ENCODE results near the gene EME2. TPM values are rescaled to one million over a fixed set of nuclear protein-coding genes. Genes with fewer than 3 reads are reported as not detected.

EME2 gene
- total and polyA plus RNA-seq, 10 donors: 5.1 to 41.3 (median 27.4) TPM

GRCh38 chr16:1818873-1819525 lies 46.4 kb downstream of the EME2 start:
- H3K4me1 ChIP-seq: peaks cover 0 to 20% (median 5%) of the 10 kb centered on the region in 6 donors
- H3K4me3 ChIP-seq: no peak overlapping the region
- H3K27me3 ChIP-seq (replicated peaks in 1 of 7): no peaks in the 10 kb centered on the region
- intact Hi-C loops (cut with DNase I; ENCODE audit: low total_unique reads): no loop called here
- no peak for TF ChIP-seq CTCF (IDR thresholded peaks at IDR 0.05 in 8 of 11, conservative IDR thresholded peaks at IDR 0.05 in 3 of 11)
- no peak for TF ChIP-seq POLR2AphosphoS5 (IDR thresholded peaks at IDR 0.05)
- no peak for TF ChIP-seq POLR2A (IDR thresholded peaks at IDR 0.05)
- peak; percentile 64 for DNase-seq
- H3K36me3 ChIP-seq: peaks cover 0 to 91% (median 74%) of the 10 kb centered on the region in 6 donors
- H3K9me3 ChIP-seq: no peaks in the 10 kb centered on the region
- 94 to 97% (median 95%) methylated on average over 17 to 35 of the region's 35 CpGs for WGBS, 5 donors
- no peak overlapping the region for H3K27ac ChIP-seq

- H3K27ac ChIP-seq: no peak overlapping the region
- H3K36me3 ChIP-seq: peaks cover 0 to 85% (median 72%) of the 10 kb centered on the region in 6 donors
- TF ChIP-seq CTCF (IDR thresholded peaks at IDR 0.05 in 8 of 11, conservative IDR thresholded peaks at IDR 0.05 in 3 of 11) (no peak), POLR2A (IDR thresholded peaks at IDR 0.05) (no peak), POLR2AphosphoS5 (IDR thresholded peaks at IDR 0.05) (peak in 1 of 3 donors; percentile 13)
- peak; percentile 42 for DNase-seq
- H3K9me3 ChIP-seq: no peaks in the 10 kb centered on the region
- WGBS, 5 donors: 94 to 97% (median 95%) methylated on average over 15 of the region's 15 CpGs
- no peak overlapping the region for H3K4me3 ChIP-seq
- no peaks in the 10 kb centered on the region for H3K27me3 ChIP-seq (replicated peaks in 1 of 7)
- H3K4me1 ChIP-seq: peaks cover 1 to 26% (median 11%) of the 10 kb centered on the region in 6 donors
- intact Hi-C loops (cut with DNase I; ENCODE audit: low total_unique reads): no loop called here
These were observed 47.0 kb downstream of the EME2 start for GRCh38 chr16:1819611-1820010.

- TF ChIP-seq POLR2A (IDR thresholded peaks at IDR 0.05): no peak
- no peak for TF ChIP-seq POLR2AphosphoS5 (IDR thresholded peaks at IDR 0.05)
- TF ChIP-seq CTCF (IDR thresholded peaks at IDR 0.05 in 8 of 11, conservative IDR thresholded peaks at IDR 0.05 in 3 of 11): no peak
- DNase-seq: peak; percentile 64
- Histone ChIP-seq H3K4me3 (no peak overlapping the region), H3K27ac (no peak overlapping the region), H3K27me3 (replicated peaks in 1 of 7) (no peaks in the 10 kb centered on the region), H3K9me3 (no peaks in the 10 kb centered on the region), H3K4me1 (peaks cover 6 to 33% (median 18%) of the 10 kb centered on the region in 6 donors), H3K36me3 (peaks cover 0 to 78% (median 68%) of the 10 kb centered on the region in 6 donors)
- intact Hi-C loops (cut with DNase I; ENCODE audit: low total_unique reads): no loop called here
- WGBS, 5 donors: 91 to 96% (median 94%) methylated on average over 11 to 25 of the region's 25 CpGs
These were observed 47.7 kb downstream of the EME2 start for GRCh38 chr16:1820096-1820945.

- no peak overlapping the region for H3K27ac ChIP-seq
- H3K4me1 ChIP-seq: peaks cover 11 to 39% (median 24%) of the 10 kb centered on the region in 6 donors
- TF ChIP-seq POLR2AphosphoS5 (IDR thresholded peaks at IDR 0.05) (no peak), CTCF (IDR thresholded peaks at IDR 0.05 in 8 of 11, conservative IDR thresholded peaks at IDR 0.05 in 3 of 11) (no peak)
- DNase-seq: no peak
- peaks cover 0 to 72% (median 63%) of the 10 kb centered on the region in 6 donors for H3K36me3 ChIP-seq
- H3K27me3 ChIP-seq (replicated peaks in 1 of 7): no peaks in the 10 kb centered on the region
- H3K4me3 ChIP-seq: no peak overlapping the region
- intact Hi-C loops (cut with DNase I; ENCODE audit: low total_unique reads): no loop called here
- no peaks in the 10 kb centered on the region for H3K9me3 ChIP-seq
- WGBS, 5 donors: 92 to 97% (median 95%) methylated on average over 4 to 12 of the region's 12 CpGs
These were observed 48.3 kb downstream of the EME2 start for GRCh38 chr16:1820946-1821290.

Measured in spleen (tissue), 11 donors.